NCI-H2081 treated with DMSO at 0.1 percent for 48 hours (cell line): ENCODE data around the gene CHKB.
"Not testable (repeated sequence)": the region's sequence is repeated elsewhere in the genome, so short reads cannot be mapped to it uniquely, and the experiment has no call there.

Experiments
- DNase-seq: peaks from one replicate; lab custom pipeline; 2025; lab: John Stamatoyannopoulos, UW

The CHKB gene

GRCh38 chr22:50612168-50612527 is 29.5 kb upstream of the CHKB start:
- DNase-seq, result no peak

- DNase-seq, result no peak
Measured at GRCh38 chr22:50611341-50612060, 28.9 kb upstream of the CHKB start.

GRCh38 chr22:50610581-50610980 is 27.9 kb upstream of the CHKB start:
- DNase-seq, result no peak

GRCh38 chr22:50610041-50610451 is 27.4 kb upstream of the CHKB start:
- no peak for DNase-seq

- no peak for DNase-seq
Measured at GRCh38 chr22:50609599-50609998, 26.9 kb upstream of the CHKB start.

- no peak for DNase-seq
Measured at GRCh38 chr22:50608996-50609395, 26.3 kb upstream of the CHKB start.

- DNase-seq, result not testable (repeated sequence)
Measured at GRCh38 chr22:50608058-50608840, 25.6 kb upstream of the CHKB start.

GRCh38 chr22:50607659-50608020 is 25.0 kb upstream of the CHKB start:
- DNase-seq, result no peak

GRCh38 chr22:50606946-50607658 is 24.5 kb upstream of the CHKB start:
- no peak for DNase-seq

- no peak for DNase-seq
Measured at GRCh38 chr22:50606165-50606945, 23.7 kb upstream of the CHKB start.

- DNase-seq, result no peak
Measured at GRCh38 chr22:50605613-50606074, 23.0 kb upstream of the CHKB start.

- no peak for DNase-seq
Measured at GRCh38 chr22:50605002-50605612, 22.5 kb upstream of the CHKB start.

- DNase-seq, result no peak
Measured at GRCh38 chr22:50604256-50605001, 21.8 kb upstream of the CHKB start.

- no peak for DNase-seq
Measured at GRCh38 chr22:50603511-50604255, 21.0 kb upstream of the CHKB start.

GRCh38 chr22:50602338-50602700 is 19.7 kb upstream of the CHKB start:
- DNase-seq, result no peak

- no peak for DNase-seq
Measured at GRCh38 chr22:50601669-50602337, 19.2 kb upstream of the CHKB start.

GRCh38 chr22:50600967-50601668 is 18.5 kb upstream of the CHKB start:
- no peak for DNase-seq

GRCh38 chr22:50600538-50600937 is 17.9 kb upstream of the CHKB start, which contains the start of gene MAPK8IP2:
Gene MAPK8IP2, plus strand, starts transcription at chr22:50600793. Its CDS starts 26 bp downstream, at chr22:50600819.
- DNase-seq, result no peak
